Left lung (tissue), 10 donors: ENCODE data around the gene GATA6. TPM values are rescaled to one million over a fixed set of nuclear protein-coding genes. Genes with fewer than 3 reads are reported as not detected.
A peak's percentile ranks its signal among the peaks of the same experiment; 100 is the strongest.

Source experiments
- ATAC-seq: fragments of 200-7000 bp; cut with Tn5 transposase; one replicate; pipeline ENCODE4 v1.9.1; 2020; ENCODE audit warnings: moderate library complexity
- DNase-seq, 4 donors: peaks; one replicate each; pipeline ENCODE4 v3.0.0-alpha.2; 2013 to 2020
- H3K27ac ChIP-seq, 2 donors: fragments of 200-600 bp; sonication (generic) in 1 of 2; one replicate each; pipeline versions ENCODE4 v1.5.0 to v1.8.0; 2020 to 2021
- H3K27me3 ChIP-seq, 2 donors: fragments of 200-600 bp; sonication (generic) in 1 of 2; one replicate each; pipeline versions ENCODE4 v1.5.0 to v1.8.0; 2020 to 2021
- H3K36me3 ChIP-seq, 2 donors: fragments of 200-600 bp; sonication (generic) in 1 of 2; one replicate each; pipeline versions ENCODE4 v1.5.0 to v1.8.0; 2020 to 2021
- H3K4me1 ChIP-seq, 2 donors: fragments of 200-600 bp; one replicate each; pipeline ENCODE4 v1.8.0; 2021
- H3K4me3 ChIP-seq, 2 donors: fragments of 200-600 bp; sonication (generic) in 1 of 2; one replicate each; pipeline versions ENCODE4 v1.5.0 to v1.8.0; 2020 to 2021; ENCODE audit warnings: mild to moderate bottlenecking in 1 of 2
- H3K9me3 ChIP-seq, 2 donors: fragments of 200-600 bp; sonication (generic) in 1 of 2; one replicate each; pipeline versions ENCODE4 v1.5.0 to v1.8.0; 2020 to 2021
- intact Hi-C, 2 donors: fragments of 100-400 bp; cut with DNase I; formaldehyde crosslinking; loops; one replicate each; pipeline versions ENCODE4 v1.11.2 to v1.14.2; 2022
- polyA plus RNA-seq, 6 donors: library from polyadenylated mRNA; unstranded; fragments of 120-200 nt; gene quantifications; one replicate each; pipeline ENCODE4 v1.2.1, GENCODE V29; 2013; ENCODE audit not compliant: insufficient read length in 6 of 6
- total RNA-seq, 2 donors: library from RNA; stranded (reverse); fragmentation: NEBNext Ultra II Directional; extraction: Animal tissue kit (Norgen Biotek cat#: 25700); gene quantifications; one replicate each; pipeline ENCODE4 v1.2.1, GENCODE V29; 2021
- TF ChIP-seq, protein P1 (sequence below), 2 donors: fragments of 200-600 bp; sonication (generic) in 1 of 2; IDR thresholded peaks; one replicate each; pipeline versions ENCODE4 v1.5.0 to v1.8.0; 2021; ENCODE audit warnings: antibody characterized with exemption in 2 of 2
- donor health status: DM: no; HTN: yes; CAD: no.
- donor health status: DM: no; HTN: no; CAD: no.

The GATA6 gene
- total and polyA plus RNA-seq, 8 donors: 20.6 to 71.3 (median 56.8) TPM

DNA sequence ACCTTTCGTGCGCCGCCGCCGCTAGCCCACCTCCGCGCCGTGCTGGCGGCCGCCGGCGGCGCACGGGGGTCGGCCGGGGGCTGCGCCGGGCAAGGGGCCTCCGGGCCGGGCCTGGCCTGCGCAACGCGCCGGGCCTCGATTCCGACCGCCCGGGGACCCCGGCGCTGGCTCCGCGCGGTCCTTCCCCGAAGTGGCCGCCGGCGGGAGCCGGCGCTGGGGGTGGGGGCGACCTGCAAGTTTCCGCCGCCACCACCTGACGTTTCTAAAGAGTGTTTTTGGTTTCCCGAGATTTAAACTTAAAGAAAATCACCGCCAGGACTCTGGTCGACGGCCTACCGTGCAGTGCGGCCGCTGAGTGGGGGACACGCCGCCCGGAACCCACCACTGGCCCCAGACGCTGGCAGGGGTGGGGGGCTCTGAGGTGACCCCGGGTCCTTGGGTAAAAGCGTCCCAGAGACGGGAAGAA lies 3.8 kb upstream of the GATA6 start:
- no peaks in the 10 kb centered on the region for H3K9me3 ChIP-seq
- peaks cover 2 to 15% of the 10 kb centered on the region in 2 donors for H3K4me1 ChIP-seq
- peak overlapping the region; percentile 91 to 97 for H3K27ac ChIP-seq
- no peak for DNase-seq
- peak overlapping the region; percentile 21 to 66 for H3K4me3 ChIP-seq
- H3K27me3 ChIP-seq: peaks cover 41 to 93% of the 10 kb centered on the region in 2 donors
- no peak for ATAC-seq
- TF ChIP-seq, protein P1, sequence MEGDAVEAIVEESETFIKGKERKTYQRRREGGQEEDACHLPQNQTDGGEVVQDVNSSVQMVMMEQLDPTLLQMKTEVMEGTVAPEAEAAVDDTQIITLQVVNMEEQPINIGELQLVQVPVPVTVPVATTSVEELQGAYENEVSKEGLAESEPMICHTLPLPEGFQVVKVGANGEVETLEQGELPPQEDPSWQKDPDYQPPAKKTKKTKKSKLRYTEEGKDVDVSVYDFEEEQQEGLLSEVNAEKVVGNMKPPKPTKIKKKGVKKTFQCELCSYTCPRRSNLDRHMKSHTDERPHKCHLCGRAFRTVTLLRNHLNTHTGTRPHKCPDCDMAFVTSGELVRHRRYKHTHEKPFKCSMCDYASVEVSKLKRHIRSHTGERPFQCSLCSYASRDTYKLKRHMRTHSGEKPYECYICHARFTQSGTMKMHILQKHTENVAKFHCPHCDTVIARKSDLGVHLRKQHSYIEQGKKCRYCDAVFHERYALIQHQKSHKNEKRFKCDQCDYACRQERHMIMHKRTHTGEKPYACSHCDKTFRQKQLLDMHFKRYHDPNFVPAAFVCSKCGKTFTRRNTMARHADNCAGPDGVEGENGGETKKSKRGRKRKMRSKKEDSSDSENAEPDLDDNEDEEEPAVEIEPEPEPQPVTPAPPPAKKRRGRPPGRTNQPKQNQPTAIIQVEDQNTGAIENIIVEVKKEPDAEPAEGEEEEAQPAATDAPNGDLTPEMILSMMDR (IDR thresholded peaks at IDR 0.05): no peak
- H3K36me3 ChIP-seq: no peaks in the 10 kb centered on the region
- intact Hi-C loops: no loop called here

DNA sequence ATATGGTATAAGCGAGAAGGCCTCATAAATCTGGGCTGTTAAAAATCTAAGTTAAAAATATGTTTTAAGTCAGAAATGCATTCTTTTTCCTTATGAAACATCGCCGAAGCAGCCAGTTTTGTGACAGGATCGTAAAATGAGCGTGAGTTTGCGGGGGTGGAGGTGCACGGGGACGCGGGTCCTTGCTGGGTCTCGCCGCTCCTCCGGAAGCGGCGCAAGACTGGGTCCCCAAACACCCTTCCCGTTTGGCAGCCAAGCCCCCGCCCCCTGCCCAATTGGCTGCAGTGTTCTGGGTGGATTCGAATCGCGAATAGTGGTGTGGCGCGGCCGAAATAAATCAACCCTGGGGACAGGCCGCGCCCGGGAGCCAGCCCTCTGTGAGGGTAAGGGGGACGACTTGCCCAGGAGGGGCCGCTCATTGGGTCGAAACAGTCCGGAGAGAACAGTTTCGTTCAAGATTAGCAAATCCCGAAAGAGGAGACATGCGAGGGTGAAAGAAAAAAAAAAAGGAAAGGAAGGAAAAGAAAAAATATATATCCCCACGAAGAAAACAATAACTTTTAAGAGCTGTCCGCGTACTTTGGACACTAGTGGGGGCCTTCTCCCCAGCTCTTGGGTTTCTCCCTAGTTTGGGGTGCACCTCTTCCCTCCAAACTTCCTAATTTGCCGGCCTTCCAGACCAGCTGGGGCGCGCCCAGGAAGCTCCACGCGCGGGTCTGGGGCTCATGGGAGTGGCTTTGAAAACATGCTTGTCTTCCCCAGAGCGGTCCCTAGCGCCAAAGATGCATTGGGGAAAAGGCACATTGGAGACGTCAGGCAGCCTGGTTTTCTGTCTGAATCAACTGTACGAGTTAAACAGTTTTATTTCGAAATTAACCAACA lies 3.1 kb upstream of the GATA6 start:
- DNase-seq (peak in 3 of 4 donors; percentile 59 to 83 (median 77)), ATAC-seq (peak; percentile 16)
- H3K4me3 ChIP-seq: peak overlapping the region; percentile 21 to 66
- H3K9me3 ChIP-seq: no peaks in the 10 kb centered on the region
- no peaks in the 10 kb centered on the region for H3K36me3 ChIP-seq
- peaks cover 2 to 15% of the 10 kb centered on the region in 2 donors for H3K4me1 ChIP-seq
- TF ChIP-seq, protein P1 (IDR thresholded peaks at IDR 0.05): no peak
- H3K27me3 ChIP-seq: peaks cover 41 to 100% of the 10 kb centered on the region in 2 donors
- intact Hi-C loops: no loop called here
- peak overlapping the region; percentile 91 to 97 for H3K27ac ChIP-seq

DNA sequence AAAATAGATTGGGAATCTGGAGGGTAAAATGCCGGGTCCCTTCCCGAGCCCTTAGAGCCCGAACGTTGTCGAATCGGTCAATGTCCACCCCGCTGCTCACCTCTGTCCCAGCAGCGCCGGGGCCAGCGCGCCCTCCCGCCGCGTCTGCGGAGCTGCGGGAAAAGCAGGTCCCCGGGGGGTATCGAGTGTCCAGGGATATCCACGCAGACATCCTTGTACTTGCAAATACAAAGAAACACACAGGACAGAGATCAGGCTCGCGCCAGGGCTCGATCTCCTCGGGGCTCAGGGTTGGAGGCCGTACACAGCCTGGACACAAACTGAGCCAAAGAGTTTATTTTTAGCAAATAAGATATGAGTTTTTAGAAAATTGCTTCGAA lies 2.3 kb upstream of the GATA6 start:
- H3K4me1 ChIP-seq: peaks cover 2 to 15% of the 10 kb centered on the region in 2 donors
- peak overlapping the region; percentile 91 to 97 for H3K27ac ChIP-seq
- DNase-seq: peak in 1 of 4 donors; percentile 33
- H3K27me3 ChIP-seq: peaks cover 41 to 99% of the 10 kb centered on the region in 2 donors
- no peaks in the 10 kb centered on the region for H3K9me3 ChIP-seq
- H3K36me3 ChIP-seq: no peaks in the 10 kb centered on the region
- TF ChIP-seq, protein P1 (IDR thresholded peaks at IDR 0.05): no peak
- ATAC-seq: peak; percentile 0
- peak overlapping the region; percentile 21 to 66 for H3K4me3 ChIP-seq
- intact Hi-C loops: no loop called here

DNA sequence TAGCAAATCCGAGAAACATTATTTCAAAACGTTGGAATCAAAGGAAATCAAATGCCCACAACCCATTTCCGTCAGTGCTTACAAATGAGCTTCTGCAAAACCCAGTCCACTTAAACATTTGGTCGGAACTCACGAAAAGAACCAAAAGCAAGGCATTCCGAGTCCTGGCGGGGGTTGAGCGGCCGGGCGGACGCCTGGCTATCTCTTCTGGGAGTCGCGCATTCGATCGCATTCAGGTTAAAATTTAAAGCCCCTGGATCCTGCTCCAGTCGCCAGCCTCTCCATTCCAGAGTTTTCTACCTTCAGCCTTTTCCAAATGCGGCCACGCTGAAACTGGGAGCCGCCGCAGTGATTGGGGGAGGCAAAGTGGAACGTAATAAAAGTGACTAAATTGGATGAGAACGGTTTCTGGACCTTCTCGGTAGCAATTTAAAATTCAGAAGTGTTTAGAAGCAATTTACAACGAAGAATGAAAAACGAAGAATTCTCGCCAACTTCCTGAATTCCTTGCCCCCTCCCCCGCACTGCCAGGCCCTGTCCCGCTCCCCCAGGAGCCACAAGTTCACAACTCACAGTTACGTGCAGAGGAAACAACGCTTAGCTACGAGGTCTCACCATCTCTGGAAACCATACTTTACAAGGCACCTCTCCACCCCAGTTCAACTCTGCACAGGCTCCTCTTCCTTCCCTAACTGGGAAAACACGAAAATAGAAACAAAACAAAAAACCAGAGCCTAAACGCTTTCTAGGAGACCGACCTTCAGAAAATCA lies 1.7 kb upstream of the GATA6 start:
- DNase-seq: peak in 1 of 4 donors; percentile 42
- Histone ChIP-seq H3K4me3 (peak overlapping the region; percentile 57 to 66), H3K36me3 (no peaks in the 10 kb centered on the region), H3K4me1 (peaks cover 2 to 15% of the 10 kb centered on the region in 2 donors), H3K27ac (peak overlapping the region; percentile 91 to 97), H3K27me3 (peaks cover 41 to 99% of the 10 kb centered on the region in 2 donors), H3K9me3 (no peaks in the 10 kb centered on the region)
- TF ChIP-seq, protein P1 (IDR thresholded peaks at IDR 0.05): no peak
- intact Hi-C loops: no loop called here
- peak; percentile 5 for ATAC-seq
